HCT116 (cell line): ENCODE data around the gene NINJ1. TPM values are rescaled to one million over a fixed set of nuclear protein-coding genes. Genes with fewer than 3 reads are reported as not detected.

Experiments
- ATAC-seq: fragments of 200-7000 bp; cut with Tn5 transposase; 2 replicates; pipeline ENCODE4 v1.9.1; 2020; ENCODE audit warnings: mild to moderate bottlenecking, moderate library complexity
- BruUV-seq: library from RNA; stranded (reverse); fragments of 400-500 nt; replicated peaks from 2 replicates; lab custom pipeline; 2021; lab: Mats Ljungman, UMichigan
- CTCF ChIA-PET: fragments of 300-600 bp; sonication (Branson Sonifier 250); formaldehyde crosslinking; loops from one replicate; lab custom pipeline; 2021; ENCODE audit warnings: antibody characterized with exemption; lab: Charles Lee
- POLR2A ChIA-PET: fragments of 300-600, 350-600 bp; sonication (Branson Sonifier 250); formaldehyde crosslinking; loops from one replicate; lab custom pipeline; 2021; ENCODE audit warnings: antibody characterized with exemption; lab: Charles Lee
- RAD21 ChIA-PET, 2 experiments: fragments of 300-600 bp; sonication (Branson Sonifier 250); formaldehyde crosslinking; loops; one replicate each; lab custom pipeline; 2023; ENCODE audit warnings: low total read pairs in 2 of 2; ENCODE audit not compliant: uncharacterized antibody in 2 of 2, unreplicated experiment in 2 of 2, low non-redundant PET in 1 of 2; lab: Charles Lee
- DNase-seq: peaks from one replicate; pipeline ENCODE4 v3.0.0-alpha.2; 2010; ENCODE audit warnings: low read depth, low spot score
- H2AFZ ChIP-seq: fragments of 200-600 bp; shearing (Covaris generic), sonication (generic); 2 replicates; pipeline ENCODE4 v1.6.1; 2017; ENCODE audit warnings: low read depth, mixed run types, mixed read lengths, antibody characterized with exemption, low read length; ENCODE audit not compliant: poor library complexity, severe bottlenecking
- H3K27ac ChIP-seq: 2 replicates; pipeline ENCODE4 v1.5.1; 2012; ENCODE audit warnings: low read depth, low read length
- H3K27me3 ChIP-seq: fragments of 200-600 bp; sonication (generic); 2 replicates; pipeline ENCODE4 v1.6.1; 2016; ENCODE audit warnings: mixed run types, low read length, mixed read lengths; ENCODE audit not compliant: insufficient read depth
- H3K36me3 ChIP-seq, 2 experiments: fragments of 200-500 bp in 1 of 2; fragments of 200-600 bp in 1 of 2; sonication (Bioruptor generic) in 1 of 2; sonication (generic) in 1 of 2; 2 replicates each; pipeline versions ENCODE4 v1.5.1 to v1.6.1; 2014 to 2016; ENCODE audit warnings: low read length in 2 of 2, inconsistent platforms in 1 of 2, mixed read lengths in 1 of 2, mixed run types in 1 of 2; ENCODE audit not compliant: insufficient read depth in 2 of 2, control insufficient read depth in 1 of 2
- H3K4me1 ChIP-seq, 2 experiments: fragments of 200-600 bp in 1 of 2; sonication (generic) in 1 of 2; 2 replicates each; pipeline versions ENCODE4 v1.5.1 to v1.6.1; 2012 to 2017; ENCODE audit warnings: low read length in 2 of 2, inconsistent platforms in 1 of 2, mild to moderate bottlenecking in 1 of 2, mixed read lengths in 1 of 2, mixed run types in 1 of 2, moderate library complexity in 1 of 2; ENCODE audit not compliant: insufficient read depth in 2 of 2, control insufficient read depth in 1 of 2
- H3K4me2 ChIP-seq: fragments of 200-600 bp; sonication (generic); 2 replicates; pipeline ENCODE4 v1.6.1; 2017; ENCODE audit warnings: mixed run types, low read length, mixed read lengths
- H3K4me3 ChIP-seq, 2 experiments: fragments of 200-600 bp in 1 of 2; sonication (generic) in 1 of 2; replicated peaks in 1 of 2; 2 replicates each; pipeline ENCODE4 v1.5.1; 2011 to 2016; ENCODE audit warnings: low read length in 2 of 2, control low read depth in 1 of 2, low read depth in 1 of 2, mild to moderate bottlenecking in 1 of 2, mixed read lengths in 1 of 2, mixed run types in 1 of 2
- H3K79me2 ChIP-seq: fragments of 200-600 bp; sonication (generic); 2 replicates; pipeline ENCODE4 v1.6.1; 2017; ENCODE audit warnings: mild to moderate bottlenecking, mixed run types, low read length, moderate library complexity, mixed read lengths; ENCODE audit not compliant: insufficient read depth
- H3K9ac ChIP-seq: fragments of 200-600 bp; sonication (generic); 2 replicates; pipeline ENCODE4 v1.6.1; 2016; ENCODE audit warnings: low read length, mixed read lengths
- H3K9me2 ChIP-seq: fragments of 200-600 bp; sonication (generic), shearing (Covaris generic); 2 replicates; pipeline ENCODE4 v1.6.1; 2017; ENCODE audit warnings: mixed run types, mild to moderate bottlenecking, moderate library complexity; ENCODE audit not compliant: insufficient read depth
- H3K9me3 ChIP-seq, 2 experiments: fragments of 200-500 bp in 1 of 2; fragments of 200-600 bp in 1 of 2; sonication (Bioruptor generic) in 1 of 2; sonication (generic) in 1 of 2; 2 replicates each; pipeline ENCODE4 v1.6.1; 2014 to 2017; ENCODE audit warnings: low read length in 2 of 2, mixed read lengths in 2 of 2, inconsistent platforms in 1 of 2, low read depth in 1 of 2, mild to moderate bottlenecking in 1 of 2, mixed run types in 1 of 2, moderate library complexity in 1 of 2; ENCODE audit not compliant: control insufficient read depth in 1 of 2, insufficient read depth in 1 of 2
- H4K20me1 ChIP-seq: fragments of 200-600 bp; sonication (generic), shearing (Covaris generic); 2 replicates; pipeline ENCODE4 v1.6.1; 2017; ENCODE audit warnings: mixed run types, mild to moderate bottlenecking, moderate library complexity; ENCODE audit not compliant: insufficient read depth
- CBX3 ChIP-seq: IDR thresholded peaks from 2 replicates; pipeline ENCODE4 v1.6.1; 2012; ENCODE audit warnings: low read depth
- CEBPB ChIP-seq: IDR thresholded peaks from 2 replicates; pipeline ENCODE4 v1.6.1; 2012; ENCODE audit warnings: low read depth
- EGR1 ChIP-seq: IDR thresholded peaks from 2 replicates; pipeline ENCODE4 v1.6.1; 2012; ENCODE audit warnings: low read depth
- EZH2 ChIP-seq: fragments of 200-600 bp; sonication (generic); IDR thresholded peaks from 2 replicates; pipeline ENCODE4 v1.6.1; 2017; ENCODE audit warnings: antibody characterized with exemption, mixed run types
- POLR2AphosphoS5 ChIP-seq: IDR thresholded peaks from 2 replicates; pipeline ENCODE4 v1.6.1; 2011; ENCODE audit warnings: mild to moderate bottlenecking, low read depth, low read length, moderate library complexity
- intact Hi-C: fragments of 100-400 bp; cut with micrococcal nuclease; formaldehyde crosslinking; loops from 2 replicates; pipeline ENCODE4 v1.10.0; 2022
- total RNA-seq: library from RNA; stranded (reverse); gene quantifications from one replicate; pipeline ENCODE4 v1.2.1, GENCODE V29; 2021; ENCODE audit not compliant: unreplicated experiment

NINJ1 gene
- total RNA-seq, 1 experiment from 2014 or later, result 34.4 TPM

- no TSS peak for BruUV-seq
- H3K27me3 ChIP-seq, result no peaks in the 10 kb centered on the region
- H3K27ac ChIP-seq, result no peak overlapping the region
- H3K9me2 ChIP-seq, result no peaks in the 10 kb centered on the region
- peaks cover 8 to 32% of the 10 kb centered on the region in 2 experiments for H3K4me1 ChIP-seq
- ChIA-PET POLR2A (no interaction called here), RAD21 (no interaction called here), CTCF (no interaction called here)
- intact Hi-C loops, result no loop called here
- ATAC-seq (no peak), DNase-seq (no peak)
- peaks cover 0 to 8% of the 10 kb centered on the region in 2 experiments; a peak in 2 of 4 replicates for H3K36me3 ChIP-seq
- H3K4me2 ChIP-seq, result no peak overlapping the region
- H3K9ac ChIP-seq, result no peak overlapping the region
- no peak for TF ChIP-seq EZH2
- no peak for TF ChIP-seq POLR2AphosphoS5
- TF ChIP-seq EGR1, result no peak
- no peak for TF ChIP-seq CBX3
- TF ChIP-seq CEBPB, result no peak
- H3K4me3 ChIP-seq, result no peak overlapping the region
- H2AFZ ChIP-seq, result no peak overlapping the region
- H4K20me1 ChIP-seq, result no peaks in the 10 kb centered on the region
- no peaks in the 10 kb centered on the region for H3K79me2 ChIP-seq
- peaks cover 0 to 21% of the 10 kb centered on the region in 2 experiments; a peak in 2 of 4 replicates for H3K9me3 ChIP-seq
Observed at GRCh38 chr9:93089024-93089423, 45.0 kb downstream of the NINJ1 start.

- Histone ChIP-seq H3K9ac (no peak overlapping the region), H3K4me3 (no peak overlapping the region), H3K27me3 (no peaks in the 10 kb centered on the region), H3K36me3 (peaks cover 0 to 8% of the 10 kb centered on the region in 2 experiments; a peak in 2 of 4 replicates), H3K27ac (no peak overlapping the region), H3K4me2 (no peak overlapping the region), H4K20me1 (no peaks in the 10 kb centered on the region), H3K4me1 (peaks cover 8 to 29% of the 10 kb centered on the region in 2 experiments), H3K9me3 (peaks cover 0 to 21% of the 10 kb centered on the region in 2 experiments; a peak in 2 of 4 replicates), H2AFZ (no peak overlapping the region), H3K79me2 (no peaks in the 10 kb centered on the region), H3K9me2 (no peaks in the 10 kb centered on the region)
- ATAC-seq, result no peak
- no TSS peak for BruUV-seq
- ChIA-PET RAD21 (no interaction called here), CTCF (no interaction called here), POLR2A (no interaction called here)
- TF ChIP-seq EGR1 (no peak), CBX3 (no peak)
- DNase-seq, result no peak
- intact Hi-C loops, result no loop called here
Observed at GRCh38 chr9:93088656-93089015, 45.4 kb downstream of the NINJ1 start.
